Activated T-helper 9 cell treated with anti-CD3 and anti-CD28 coated beads, Interleukin-2, amount 50 U/mL, for 16 hours (primary cell): ENCODE data around the gene IFNA21.
"Not testable (repeated sequence)": the region's sequence is repeated elsewhere in the genome, so short reads cannot be mapped to it uniquely, and the experiment has no call there.

ENCODE experiments used
- DNase-seq: peaks from one replicate; pipeline ENCODE4 v3.0.0-alpha.2; 2020; ENCODE audit warnings: low read depth

IFNA21 gene

DNA sequence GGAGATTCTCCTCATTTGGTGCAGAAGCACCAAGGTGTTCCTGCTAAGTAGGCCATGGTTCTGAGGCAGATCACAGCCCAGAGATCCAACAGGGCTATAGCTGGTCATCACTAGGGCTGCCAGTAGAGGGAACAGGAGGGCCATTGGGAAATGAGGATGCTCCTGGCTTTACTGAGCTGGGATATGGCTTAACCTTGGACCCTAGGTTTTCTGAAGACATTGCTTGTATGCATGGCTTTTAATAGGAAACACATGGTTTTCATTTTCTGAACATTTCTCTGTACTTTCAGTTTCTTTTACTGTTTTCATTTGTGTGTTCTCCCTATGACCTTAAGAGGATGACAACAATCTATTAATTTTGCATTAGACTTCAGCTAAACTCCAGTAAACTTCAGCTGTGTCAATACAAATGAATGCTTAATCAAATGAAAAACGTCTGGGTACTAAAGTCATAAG is 25.0 kb downstream of the IFNA21 start, which contains the start of gene IFNW1:
Gene IFNW1, minus strand, starts transcription at position 406 of the 456 bp plus-strand sequence. Its CDS starts 262 bp downstream, at position 144.
- DNase-seq, result no peak

DNA sequence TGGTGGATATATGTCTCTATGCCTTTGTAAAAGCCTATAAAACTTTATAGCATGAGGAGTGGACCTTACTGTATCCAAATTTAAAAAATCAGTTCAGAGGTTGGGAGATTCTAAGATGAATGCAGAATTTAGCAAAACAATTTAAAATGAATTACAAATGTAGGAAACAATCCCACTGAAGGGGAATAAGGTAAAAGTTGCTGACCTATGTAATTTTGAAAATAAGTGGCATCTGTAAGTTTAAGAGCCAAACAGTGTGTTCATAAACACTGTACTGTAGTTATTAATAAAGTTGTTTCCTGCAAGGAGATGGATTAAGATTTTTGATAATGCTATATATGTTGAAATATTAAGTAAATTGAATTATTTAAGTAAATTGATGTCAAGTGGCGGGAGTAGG is 29.4 kb downstream of the IFNA21 start:
- no peak for DNase-seq

DNA sequence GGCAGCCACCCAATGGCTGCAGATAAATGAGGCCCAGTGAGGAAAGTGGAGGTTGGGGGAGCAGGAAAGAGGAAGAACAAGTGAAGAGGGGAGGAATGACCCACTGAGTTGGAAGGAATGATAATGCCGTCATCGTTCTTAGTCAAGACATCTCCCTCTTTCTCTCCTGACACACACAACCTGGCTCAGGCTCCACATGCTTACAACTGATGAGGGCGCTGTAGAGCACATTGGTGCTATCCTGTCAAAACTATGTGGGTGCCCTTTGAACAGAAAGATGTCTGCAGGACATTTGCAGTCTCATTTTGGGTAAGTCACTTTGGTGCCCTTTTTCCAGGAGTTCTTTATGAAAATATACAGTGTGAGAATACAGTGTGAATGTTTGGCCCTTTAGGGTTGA is 30.7 kb downstream of the IFNA21 start:
- no peak for DNase-seq

DNA sequence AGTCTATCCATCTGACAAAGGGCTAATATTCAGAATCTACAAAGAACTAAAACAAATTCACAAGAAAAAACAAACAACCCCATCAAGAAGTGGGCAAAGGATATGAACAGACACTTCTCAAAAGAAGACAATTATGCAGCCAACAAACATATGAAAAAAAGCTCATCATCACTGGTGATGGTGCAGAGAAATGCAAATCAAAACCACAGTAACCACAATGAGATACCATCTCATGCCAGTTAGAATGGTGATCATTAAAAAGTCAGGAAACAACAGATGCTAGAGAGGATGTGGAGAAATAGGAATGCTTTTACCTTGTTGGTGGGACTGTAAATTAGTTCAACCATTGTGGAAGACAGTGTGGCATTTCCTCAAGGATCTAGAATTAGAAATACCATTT is 38.3 kb downstream of the IFNA21 start:
- not testable (repeated sequence) for DNase-seq

DNA sequence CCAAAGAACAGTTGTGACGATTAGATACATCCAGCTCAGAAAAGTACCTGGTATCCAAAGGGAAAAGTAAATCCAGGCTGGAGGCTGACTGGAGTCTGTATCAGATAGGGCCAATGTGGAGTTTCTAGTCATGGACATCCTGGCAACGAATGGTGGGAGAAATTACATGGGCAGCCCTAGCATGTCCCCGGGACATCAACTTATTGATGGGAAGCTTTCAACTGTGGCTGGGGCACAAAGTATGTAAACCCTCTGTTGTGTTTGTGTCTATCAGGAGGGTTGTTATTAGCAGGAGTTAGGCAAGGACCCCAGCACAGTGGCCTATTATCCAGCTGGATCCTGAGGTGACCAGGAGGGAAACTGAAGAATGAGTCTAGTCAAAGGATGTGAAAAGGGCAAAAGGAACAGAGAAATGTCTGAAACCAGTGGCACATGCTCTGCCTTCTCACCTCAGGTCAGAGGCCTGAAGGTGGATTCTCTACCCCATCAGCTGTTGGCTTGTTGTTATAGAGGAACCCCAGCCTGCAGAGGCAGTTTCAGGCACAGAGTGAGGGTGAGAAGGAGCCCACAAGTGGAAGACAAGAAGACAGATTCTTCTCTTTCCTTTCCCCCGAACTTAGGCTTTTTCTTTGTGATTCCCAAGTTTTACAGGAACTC is 44.7 kb downstream of the IFNA21 start:
- no peak for DNase-seq

DNA sequence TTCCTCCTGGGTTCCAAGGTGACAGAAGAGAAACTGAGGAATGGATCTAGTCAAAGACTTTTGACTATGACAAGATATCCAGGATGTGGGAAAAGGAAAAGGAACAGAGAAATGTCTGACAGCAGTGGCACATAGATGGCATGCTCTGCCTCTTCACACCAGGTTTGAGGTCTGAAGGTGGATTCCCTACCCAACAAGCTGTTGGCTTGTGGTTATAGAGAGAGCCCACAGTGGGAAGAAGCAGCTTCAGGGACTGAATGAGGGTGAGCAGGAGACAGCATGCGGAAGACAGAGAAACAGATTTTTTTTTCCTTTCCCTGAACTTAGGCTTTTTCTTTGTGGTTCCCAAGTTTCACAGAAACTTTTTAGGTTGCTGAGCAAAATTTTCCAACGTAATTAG is 45.4 kb downstream of the IFNA21 start:
- no peak for DNase-seq

DNA sequence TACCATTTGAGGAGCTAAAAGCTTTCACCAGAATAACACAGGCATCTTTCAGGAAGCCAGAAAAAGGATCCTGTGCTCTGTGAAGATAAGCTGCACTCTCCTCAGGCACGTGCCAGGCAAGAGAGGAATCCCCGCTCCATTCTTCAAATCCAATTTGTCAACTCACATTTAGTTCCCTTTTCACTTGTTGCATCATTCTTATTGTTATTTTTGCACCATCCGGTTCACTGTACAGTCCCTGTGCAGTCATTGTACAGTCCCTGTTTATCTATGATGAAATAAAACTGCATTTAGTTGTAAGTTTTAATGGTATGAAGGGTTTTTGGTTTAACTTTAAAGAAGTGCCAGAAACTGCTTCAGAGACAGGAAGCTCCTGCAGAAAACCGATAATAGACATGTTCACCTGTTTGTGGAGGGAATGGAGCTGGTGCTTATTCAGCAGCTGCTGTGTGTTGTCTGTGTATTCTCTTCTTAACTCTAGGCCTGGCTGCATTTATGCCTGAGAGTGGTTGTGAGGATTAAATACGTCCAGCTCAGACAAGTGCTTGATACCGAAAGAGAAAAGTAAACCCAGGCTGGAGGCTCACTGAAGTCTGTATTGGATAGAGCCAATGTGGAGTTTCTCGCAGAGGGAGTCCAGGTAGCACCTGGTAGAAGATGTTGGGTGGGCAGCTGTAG is 47.2 kb downstream of the IFNA21 start:
- no peak for DNase-seq
